ENCODE data around the gene CDK5RAP3.

The CDK5RAP3 gene

GRCh38 chr17:47980541-47980940 lies 9.6 kb downstream of the CDK5RAP3 start:
- H3K27ac ChIP-seq = no peak overlapping the region
- ChIA-PET POLR2A (ENCODE audit: low non-redundant PET) (no interaction called here), CTCF (interaction anchor here (0.7 to 0.8 kb wide), 2 partner anchors 9 to 31 kb away, joined by 3 to 4 read pairs; no protein-coding TSS in a partner anchor)
- no peak for TF ChIP-seq CTCF (conservative IDR thresholded peaks at IDR 0.05; ENCODE audit: low read depth)
- DNase-seq (ENCODE audit: low spot score) = no peak

- H3K27ac ChIP-seq = no peak overlapping the region
- ChIA-PET CTCF (interaction anchor here (0.8 to 1.0 kb wide), 2 partner anchors 34 to 99 kb away, joined by 3 read pairs; no protein-coding TSS in a partner anchor), POLR2A (ENCODE audit: low non-redundant PET) (no interaction called here)
- no peak for DNase-seq (ENCODE audit: low spot score)
- TF ChIP-seq CTCF (conservative IDR thresholded peaks at IDR 0.05; ENCODE audit: low read depth) = no peak
Observed at GRCh38 chr17:47981462-47981861, 10.5 kb downstream of the CDK5RAP3 start.

GRCh38 chr17:47982091-47982617 lies 11.2 kb downstream of the CDK5RAP3 start:
- H3K27ac ChIP-seq = peak overlapping the region; percentile 2; the same call in 1 of the 2 replicates
- no peak for DNase-seq (ENCODE audit: low spot score)
- TF ChIP-seq CTCF (conservative IDR thresholded peaks at IDR 0.05; ENCODE audit: low read depth) = no peak
- CTCF ChIA-PET = interaction anchor here (0.7 to 1.0 kb wide), 3 partner anchors 20 to 98 kb away, joined by 3 read pairs; no protein-coding TSS in a partner anchor
- POLR2A ChIA-PET (ENCODE audit: low non-redundant PET) = no interaction called here

GRCh38 chr17:47982645-47983390 lies 11.9 kb downstream of the CDK5RAP3 start:
- POLR2A ChIA-PET (ENCODE audit: low non-redundant PET) = no interaction called here
- no peak for DNase-seq (ENCODE audit: low spot score)
- no peak for TF ChIP-seq CTCF (conservative IDR thresholded peaks at IDR 0.05; ENCODE audit: low read depth)
- CTCF ChIA-PET = interaction anchor here (0.5 to 0.7 kb wide), 2 partner anchors 20 to 1805 kb away, joined by 3 read pairs; partner anchors contain the start of gene KAT7
- H3K27ac ChIP-seq = peak overlapping the region; percentile 11

DNA sequence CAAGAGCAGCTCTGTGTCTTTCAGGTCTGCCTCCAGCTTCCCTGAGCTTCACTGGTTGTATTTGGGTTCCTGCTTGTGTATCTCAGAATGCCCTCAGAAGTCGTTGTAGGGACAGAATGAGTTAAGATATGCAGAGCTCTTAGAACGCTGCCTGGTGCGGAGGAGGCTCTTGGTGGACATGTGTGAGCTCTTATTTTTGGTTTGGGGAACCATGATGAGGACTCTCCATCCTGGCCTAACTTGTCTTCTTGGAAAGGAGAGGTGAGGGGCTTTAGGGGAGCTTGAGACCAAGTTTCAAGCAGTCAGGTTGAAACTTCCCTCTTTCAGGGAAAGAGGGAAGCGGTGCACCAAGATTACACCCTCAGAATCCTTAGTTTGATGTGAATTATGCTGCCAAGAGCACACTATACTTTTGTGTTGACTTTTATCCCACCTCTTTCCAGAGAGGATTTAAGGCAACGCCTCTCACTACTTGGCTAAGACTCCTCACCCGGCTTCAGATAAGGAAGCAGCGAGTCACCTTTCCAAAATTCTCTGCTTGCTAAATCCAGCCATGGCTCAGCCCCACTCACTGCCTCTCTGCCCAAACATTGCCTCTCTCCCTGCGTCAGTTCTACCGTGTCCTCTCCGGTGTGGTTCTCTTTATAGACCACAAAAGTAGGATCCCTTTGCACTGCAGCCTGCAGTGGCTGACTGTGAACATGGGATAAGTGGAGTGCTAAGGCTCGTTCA lies 12.7 kb downstream of the CDK5RAP3 start:
- POLR2A ChIA-PET (ENCODE audit: low non-redundant PET) = no interaction called here
- DNase-seq (ENCODE audit: low spot score) = no peak
- TF ChIP-seq CTCF (conservative IDR thresholded peaks at IDR 0.05; ENCODE audit: low read depth) = no peak
- peak overlapping the region; percentile 23 for H3K27ac ChIP-seq
- CTCF ChIA-PET = interaction anchor here (0.5 kb wide), 1 partner anchor 1805 kb away, joined by 3 read pairs; the partner anchor contains the start of gene KAT7

- CTCF ChIA-PET = interaction anchor here (0.7 kb wide), 1 partner anchor 89 kb away, joined by 3 read pairs; no protein-coding TSS in a partner anchor
- DNase-seq (ENCODE audit: low spot score) = no peak
Observed at GRCh38 chr17:47986520-47986919, 15.6 kb downstream of the CDK5RAP3 start.

More at GRCh38 chr17:47986520-47986919, 15.6 kb downstream of the CDK5RAP3 start:
- POLR2A ChIA-PET (ENCODE audit: low non-redundant PET) = no interaction called here
- no peak for TF ChIP-seq CTCF (conservative IDR thresholded peaks at IDR 0.05; ENCODE audit: low read depth)
- H3K27ac ChIP-seq = no peak overlapping the region
